ENCODE results near the gene TAOK1. TPM values are rescaled to one million over a fixed set of nuclear protein-coding genes. Genes with fewer than 3 reads are reported as not detected.
A peak's percentile ranks its signal among the peaks of the same experiment; 100 is the strongest.

The TAOK1 gene
- total and polyA plus RNA-seq, 2 of the 13 experiments (the other 11 are each of a cell fraction or from before 2014, with no cell fraction given) = 14.1 to 23.0 TPM

DNA sequence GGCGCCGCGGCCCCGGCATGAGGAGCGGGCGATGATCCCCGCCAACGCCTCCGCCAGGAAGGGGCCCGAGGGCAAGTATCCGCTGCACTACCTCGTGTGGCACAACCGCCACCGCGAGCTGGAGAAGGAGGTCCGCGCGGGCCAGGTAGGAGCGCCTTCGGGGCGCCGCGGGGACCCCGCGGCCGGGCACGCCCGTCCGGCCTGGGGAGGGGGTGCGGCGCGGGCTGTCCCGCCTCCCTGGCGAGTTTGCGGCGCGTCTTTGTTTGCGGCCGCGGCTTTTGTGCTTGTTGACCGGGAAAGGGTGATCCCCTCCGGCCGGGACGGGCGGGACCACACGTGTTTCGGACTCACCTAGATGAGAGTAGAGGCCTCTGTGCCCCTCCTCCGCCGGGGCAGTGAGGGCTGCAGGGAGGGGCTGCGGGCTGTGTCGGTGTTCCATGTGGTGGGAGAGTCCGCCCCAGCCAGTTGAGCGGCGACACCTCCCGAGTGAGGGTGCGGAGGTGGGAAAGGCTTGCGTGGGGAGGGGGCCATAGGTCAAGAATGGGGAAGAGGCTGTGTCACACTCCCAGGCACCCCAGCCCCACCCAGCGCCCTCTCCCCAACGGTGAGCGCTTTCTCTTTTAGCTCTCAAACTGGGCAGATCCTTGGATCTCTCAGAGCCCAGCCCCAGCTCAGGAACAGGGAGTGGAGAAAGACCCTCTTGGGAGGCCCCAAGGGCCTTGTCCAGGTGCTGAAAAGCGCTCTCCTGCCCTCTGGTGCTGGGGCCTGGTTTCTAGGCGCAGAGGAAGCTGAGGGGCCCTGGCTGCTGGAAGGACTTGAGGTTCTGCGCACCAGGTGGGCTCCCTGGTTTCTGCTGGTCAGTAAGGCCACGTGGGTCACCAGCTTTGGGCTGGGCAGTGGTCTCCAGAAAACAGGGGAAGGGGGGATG is 203.7 kb downstream of the TAOK1 start (continued):
- TF ChIP-seq HIVEP1 (CRISPR knock-in tag; IDR thresholded peaks at IDR 0.05) (no peak), RFXANK (CRISPR knock-in tag; IDR thresholded peaks at IDR 0.05) (peak; percentile 46; the same call in 1 of the 2 replicates), KDM2A (CRISPR knock-in tag; IDR thresholded peaks at IDR 0.05; ENCODE audit: borderline replicate concordance, low read depth) (peak; percentile 33; the same call in 1 of the 2 replicates), SMC3 (IDR thresholded peaks at IDR 0.05; ENCODE audit: low read length) (peak; percentile 29; the same call in 1 of the 2 replicates), ZNF7 (CRISPR knock-in tag; IDR thresholded peaks at IDR 0.05) (peak; percentile 58), GABPB1 (CRISPR knock-in tag; IDR thresholded peaks at IDR 0.05) (peak; percentile 56), HNRNPLL (IDR thresholded peaks at IDR 0.05; ENCODE audit: low read depth, low read length, poor library complexity, severe bottlenecking) (peak; percentile 16)
- TF ChIP-seq, protein P1, sequence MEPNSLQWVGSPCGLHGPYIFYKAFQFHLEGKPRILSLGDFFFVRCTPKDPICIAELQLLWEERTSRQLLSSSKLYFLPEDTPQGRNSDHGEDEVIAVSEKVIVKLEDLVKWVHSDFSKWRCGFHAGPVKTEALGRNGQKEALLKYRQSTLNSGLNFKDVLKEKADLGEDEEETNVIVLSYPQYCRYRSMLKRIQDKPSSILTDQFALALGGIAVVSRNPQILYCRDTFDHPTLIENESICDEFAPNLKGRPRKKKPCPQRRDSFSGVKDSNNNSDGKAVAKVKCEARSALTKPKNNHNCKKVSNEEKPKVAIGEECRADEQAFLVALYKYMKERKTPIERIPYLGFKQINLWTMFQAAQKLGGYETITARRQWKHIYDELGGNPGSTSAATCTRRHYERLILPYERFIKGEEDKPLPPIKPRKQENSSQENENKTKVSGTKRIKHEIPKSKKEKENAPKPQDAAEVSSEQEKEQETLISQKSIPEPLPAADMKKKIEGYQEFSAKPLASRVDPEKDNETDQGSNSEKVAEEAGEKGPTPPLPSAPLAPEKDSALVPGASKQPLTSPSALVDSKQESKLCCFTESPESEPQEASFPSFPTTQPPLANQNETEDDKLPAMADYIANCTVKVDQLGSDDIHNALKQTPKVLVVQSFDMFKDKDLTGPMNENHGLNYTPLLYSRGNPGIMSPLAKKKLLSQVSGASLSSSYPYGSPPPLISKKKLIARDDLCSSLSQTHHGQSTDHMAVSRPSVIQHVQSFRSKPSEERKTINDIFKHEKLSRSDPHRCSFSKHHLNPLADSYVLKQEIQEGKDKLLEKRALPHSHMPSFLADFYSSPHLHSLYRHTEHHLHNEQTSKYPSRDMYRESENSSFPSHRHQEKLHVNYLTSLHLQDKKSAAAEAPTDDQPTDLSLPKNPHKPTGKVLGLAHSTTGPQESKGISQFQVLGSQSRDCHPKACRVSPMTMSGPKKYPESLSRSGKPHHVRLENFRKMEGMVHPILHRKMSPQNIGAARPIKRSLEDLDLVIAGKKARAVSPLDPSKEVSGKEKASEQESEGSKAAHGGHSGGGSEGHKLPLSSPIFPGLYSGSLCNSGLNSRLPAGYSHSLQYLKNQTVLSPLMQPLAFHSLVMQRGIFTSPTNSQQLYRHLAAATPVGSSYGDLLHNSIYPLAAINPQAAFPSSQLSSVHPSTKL (CRISPR knock-in tag; IDR thresholded peaks at IDR 0.05) = peak; percentile 10; the same call in 1 of the 2 replicates
- TF ChIP-seq, protein P2, sequence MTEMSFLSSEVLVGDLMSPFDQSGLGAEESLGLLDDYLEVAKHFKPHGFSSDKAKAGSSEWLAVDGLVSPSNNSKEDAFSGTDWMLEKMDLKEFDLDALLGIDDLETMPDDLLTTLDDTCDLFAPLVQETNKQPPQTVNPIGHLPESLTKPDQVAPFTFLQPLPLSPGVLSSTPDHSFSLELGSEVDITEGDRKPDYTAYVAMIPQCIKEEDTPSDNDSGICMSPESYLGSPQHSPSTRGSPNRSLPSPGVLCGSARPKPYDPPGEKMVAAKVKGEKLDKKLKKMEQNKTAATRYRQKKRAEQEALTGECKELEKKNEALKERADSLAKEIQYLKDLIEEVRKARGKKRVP (CRISPR knock-in tag; IDR thresholded peaks at IDR 0.05) = 0 out of 4 replicates have a peak, but pooled peaks of 1 of the 2 experiments have one; percentile 12
- TF ChIP-seq, protein P3, sequence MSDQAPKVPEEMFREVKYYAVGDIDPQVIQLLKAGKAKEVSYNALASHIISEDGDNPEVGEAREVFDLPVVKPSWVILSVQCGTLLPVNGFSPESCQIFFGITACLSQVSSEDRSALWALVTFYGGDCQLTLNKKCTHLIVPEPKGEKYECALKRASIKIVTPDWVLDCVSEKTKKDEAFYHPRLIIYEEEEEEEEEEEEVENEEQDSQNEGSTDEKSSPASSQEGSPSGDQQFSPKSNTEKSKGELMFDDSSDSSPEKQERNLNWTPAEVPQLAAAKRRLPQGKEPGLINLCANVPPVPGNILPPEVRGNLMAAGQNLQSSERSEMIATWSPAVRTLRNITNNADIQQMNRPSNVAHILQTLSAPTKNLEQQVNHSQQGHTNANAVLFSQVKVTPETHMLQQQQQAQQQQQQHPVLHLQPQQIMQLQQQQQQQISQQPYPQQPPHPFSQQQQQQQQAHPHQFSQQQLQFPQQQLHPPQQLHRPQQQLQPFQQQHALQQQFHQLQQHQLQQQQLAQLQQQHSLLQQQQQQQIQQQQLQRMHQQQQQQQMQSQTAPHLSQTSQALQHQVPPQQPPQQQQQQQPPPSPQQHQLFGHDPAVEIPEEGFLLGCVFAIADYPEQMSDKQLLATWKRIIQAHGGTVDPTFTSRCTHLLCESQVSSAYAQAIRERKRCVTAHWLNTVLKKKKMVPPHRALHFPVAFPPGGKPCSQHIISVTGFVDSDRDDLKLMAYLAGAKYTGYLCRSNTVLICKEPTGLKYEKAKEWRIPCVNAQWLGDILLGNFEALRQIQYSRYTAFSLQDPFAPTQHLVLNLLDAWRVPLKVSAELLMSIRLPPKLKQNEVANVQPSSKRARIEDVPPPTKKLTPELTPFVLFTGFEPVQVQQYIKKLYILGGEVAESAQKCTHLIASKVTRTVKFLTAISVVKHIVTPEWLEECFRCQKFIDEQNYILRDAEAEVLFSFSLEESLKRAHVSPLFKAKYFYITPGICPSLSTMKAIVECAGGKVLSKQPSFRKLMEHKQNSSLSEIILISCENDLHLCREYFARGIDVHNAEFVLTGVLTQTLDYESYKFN (CRISPR knock-in tag; conservative IDR thresholded peaks at IDR 0.05) = no peak
- TF ChIP-seq, protein P4, sequence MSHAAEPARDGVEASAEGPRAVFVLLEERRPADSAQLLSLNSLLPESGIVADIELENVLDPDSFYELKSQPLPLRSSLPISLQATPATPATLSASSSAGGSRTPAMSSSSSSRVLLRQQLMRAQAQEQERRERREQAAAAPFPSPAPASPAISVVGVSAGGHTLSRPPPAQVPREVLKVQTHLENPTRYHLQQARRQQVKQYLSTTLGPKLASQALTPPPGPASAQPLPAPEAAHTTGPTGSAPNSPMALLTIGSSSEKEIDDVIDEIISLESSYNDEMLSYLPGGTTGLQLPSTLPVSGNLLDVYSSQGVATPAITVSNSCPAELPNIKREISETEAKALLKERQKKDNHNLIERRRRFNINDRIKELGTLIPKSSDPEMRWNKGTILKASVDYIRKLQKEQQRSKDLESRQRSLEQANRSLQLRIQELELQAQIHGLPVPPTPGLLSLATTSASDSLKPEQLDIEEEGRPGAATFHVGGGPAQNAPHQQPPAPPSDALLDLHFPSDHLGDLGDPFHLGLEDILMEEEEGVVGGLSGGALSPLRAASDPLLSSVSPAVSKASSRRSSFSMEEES (CRISPR knock-in tag; IDR thresholded peaks at IDR 0.05) = peak; percentile 72; the same call in 1 of the 2 replicates
- TF ChIP-seq, protein P5, sequence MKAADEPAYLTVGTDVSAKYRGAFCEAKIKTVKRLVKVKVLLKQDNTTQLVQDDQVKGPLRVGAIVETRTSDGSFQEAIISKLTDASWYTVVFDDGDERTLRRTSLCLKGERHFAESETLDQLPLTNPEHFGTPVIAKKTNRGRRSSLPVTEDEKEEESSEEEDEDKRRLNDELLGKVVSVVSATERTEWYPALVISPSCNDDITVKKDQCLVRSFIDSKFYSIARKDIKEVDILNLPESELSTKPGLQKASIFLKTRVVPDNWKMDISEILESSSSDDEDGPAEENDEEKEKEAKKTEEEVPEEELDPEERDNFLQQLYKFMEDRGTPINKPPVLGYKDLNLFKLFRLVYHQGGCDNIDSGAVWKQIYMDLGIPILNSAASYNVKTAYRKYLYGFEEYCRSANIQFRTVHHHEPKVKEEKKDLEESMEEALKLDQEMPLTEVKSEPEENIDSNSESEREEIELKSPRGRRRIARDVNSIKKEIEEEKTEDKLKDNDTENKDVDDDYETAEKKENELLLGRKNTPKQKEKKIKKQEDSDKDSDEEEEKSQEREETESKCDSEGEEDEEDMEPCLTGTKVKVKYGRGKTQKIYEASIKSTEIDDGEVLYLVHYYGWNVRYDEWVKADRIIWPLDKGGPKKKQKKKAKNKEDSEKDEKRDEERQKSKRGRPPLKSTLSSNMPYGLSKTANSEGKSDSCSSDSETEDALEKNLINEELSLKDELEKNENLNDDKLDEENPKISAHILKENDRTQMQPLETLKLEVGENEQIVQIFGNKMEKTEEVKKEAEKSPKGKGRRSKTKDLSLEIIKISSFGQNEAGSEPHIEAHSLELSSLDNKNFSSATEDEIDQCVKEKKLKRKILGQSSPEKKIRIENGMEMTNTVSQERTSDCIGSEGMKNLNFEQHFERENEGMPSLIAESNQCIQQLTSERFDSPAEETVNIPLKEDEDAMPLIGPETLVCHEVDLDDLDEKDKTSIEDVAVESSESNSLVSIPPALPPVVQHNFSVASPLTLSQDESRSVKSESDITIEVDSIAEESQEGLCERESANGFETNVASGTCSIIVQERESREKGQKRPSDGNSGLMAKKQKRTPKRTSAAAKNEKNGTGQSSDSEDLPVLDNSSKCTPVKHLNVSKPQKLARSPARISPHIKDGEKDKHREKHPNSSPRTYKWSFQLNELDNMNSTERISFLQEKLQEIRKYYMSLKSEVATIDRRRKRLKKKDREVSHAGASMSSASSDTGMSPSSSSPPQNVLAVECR (CRISPR knock-in tag; IDR thresholded peaks at IDR 0.05; ENCODE audit: borderline replicate concordance) = peak; percentile 58

All from HepG2 (cell line).